Measurements from ENCODE around the gene PAXIP1. TPM values are rescaled to one million over a fixed set of nuclear protein-coding genes. Genes with fewer than 3 reads are reported as not detected.
"Not testable (repeated sequence)": the region's sequence is repeated elsewhere in the genome, so short reads cannot be mapped to it uniquely, and the experiment has no call there.

The PAXIP1 gene
- total RNA-seq, 1 experiment from 2014 or later = 32.1 TPM

GRCh38 chr7:154929006-154929726 is 73.8 kb downstream of the PAXIP1 start:
- CTCF ChIA-PET = interaction anchor here (1.1 to 2.6 kb wide), 2 partner anchors 16 to 416 kb away, joined by 3 to 9 read pairs; no protein-coding TSS in a partner anchor
- peaks cover 16% of the 10 kb centered on the region for H3K27me3 ChIP-seq (replicated peaks; ENCODE audit: insufficient read depth, low read depth, low read length, poor library complexity)
- BruUV-seq (replicated peaks) = no TSS peak
- no peaks in the 10 kb centered on the region for H3K36me3 ChIP-seq (ENCODE audit: insufficient read depth, low read length, poor library complexity, severe bottlenecking)
- intact Hi-C loops (cut with micrococcal nuclease; ENCODE audit: unreplicated experiment) = loop anchor here (5.0 to 10.0 kb wide), 4 partner anchors 78 to 666 kb away; no protein-coding TSS in a partner anchor
- H3K4me1 ChIP-seq (ENCODE audit: insufficient read depth, low read length, poor library complexity, severe bottlenecking) = no peaks in the 10 kb centered on the region
- TF ChIP-seq CTCF (conservative IDR thresholded peaks at IDR 0.05; ENCODE audit: low read depth, low read length) (no peak), EZH2 (IDR thresholded peaks at IDR 0.05; ENCODE audit: borderline replicate concordance, low read depth, low read length, poor library complexity, severe bottlenecking) (no peak)
- peak; percentile 28 for DNase-seq (ENCODE audit: low spot score)
- peak overlapping the region; percentile 63 for H3K4me3 ChIP-seq (ENCODE audit: low read depth, low read length, poor library complexity, severe bottlenecking)
- POLR2A ChIA-PET (ENCODE audit: low non-redundant PET) = no interaction called here
- no peak overlapping the region for H3K27ac ChIP-seq (ENCODE audit: low read depth, low read length, poor library complexity, severe bottlenecking)
- peaks cover 5% of the 10 kb centered on the region for H3K9me3 ChIP-seq (ENCODE audit: low read depth, low read length, poor library complexity, severe bottlenecking)

GRCh38 chr7:154928136-154929005 is 74.6 kb downstream of the PAXIP1 start:
- intact Hi-C loops (cut with micrococcal nuclease; ENCODE audit: unreplicated experiment) = loop anchor here (5.0 to 10.0 kb wide), 4 partner anchors 79 to 666 kb away; no protein-coding TSS in a partner anchor
- peaks cover 5% of the 10 kb centered on the region for H3K9me3 ChIP-seq (ENCODE audit: low read depth, low read length, poor library complexity, severe bottlenecking)
- H3K27me3 ChIP-seq (replicated peaks; ENCODE audit: insufficient read depth, low read depth, low read length, poor library complexity) = peaks cover 24% of the 10 kb centered on the region
- TF ChIP-seq CTCF (conservative IDR thresholded peaks at IDR 0.05; ENCODE audit: low read depth, low read length) (no peak), EZH2 (IDR thresholded peaks at IDR 0.05; ENCODE audit: borderline replicate concordance, low read depth, low read length, poor library complexity, severe bottlenecking) (no peak)
- no peaks in the 10 kb centered on the region for H3K36me3 ChIP-seq (ENCODE audit: insufficient read depth, low read length, poor library complexity, severe bottlenecking)
- H3K4me1 ChIP-seq (ENCODE audit: insufficient read depth, low read length, poor library complexity, severe bottlenecking) = no peaks in the 10 kb centered on the region
- H3K27ac ChIP-seq (ENCODE audit: low read depth, low read length, poor library complexity, severe bottlenecking) = peak overlapping the region; percentile 44
- peak overlapping the region; percentile 63 for H3K4me3 ChIP-seq (ENCODE audit: low read depth, low read length, poor library complexity, severe bottlenecking)
- BruUV-seq (replicated peaks) = no TSS peak
- peak; percentile 94 for DNase-seq (ENCODE audit: low spot score)
- POLR2A ChIA-PET (ENCODE audit: low non-redundant PET) = no interaction called here
- CTCF ChIA-PET = interaction anchor here (0.7 to 2.6 kb wide), 5 partner anchors 15 to 670 kb away, joined by 3 to 11 read pairs (median 3); no protein-coding TSS in a partner anchor

GRCh38 chr7:154927624-154928125 is 75.2 kb downstream of the PAXIP1 start:
- POLR2A ChIA-PET (ENCODE audit: low non-redundant PET) = no interaction called here
- Histone ChIP-seq H3K9me3 (ENCODE audit: low read depth, low read length, poor library complexity, severe bottlenecking) (no peaks in the 10 kb centered on the region), H3K27ac (ENCODE audit: low read depth, low read length, poor library complexity, severe bottlenecking) (no peak overlapping the region), H3K36me3 (ENCODE audit: insufficient read depth, low read length, poor library complexity, severe bottlenecking) (no peaks in the 10 kb centered on the region), H3K27me3 (replicated peaks; ENCODE audit: insufficient read depth, low read depth, low read length, poor library complexity) (peaks cover 31% of the 10 kb centered on the region), H3K4me1 (ENCODE audit: insufficient read depth, low read length, poor library complexity, severe bottlenecking) (no peaks in the 10 kb centered on the region), H3K4me3 (ENCODE audit: low read depth, low read length, poor library complexity, severe bottlenecking) (peak overlapping the region; percentile 63)
- DNase-seq (ENCODE audit: low spot score) = peak; percentile 85
- CTCF ChIA-PET = interaction anchor here (0.6 to 2.6 kb wide), 7 partner anchors 14 to 671 kb away, joined by 3 to 11 read pairs (median 3); no protein-coding TSS in a partner anchor
- no TSS peak for BruUV-seq (replicated peaks)
- peak; percentile 77 for TF ChIP-seq CTCF (conservative IDR thresholded peaks at IDR 0.05; ENCODE audit: low read depth, low read length)
- TF ChIP-seq EZH2 (IDR thresholded peaks at IDR 0.05; ENCODE audit: borderline replicate concordance, low read depth, low read length, poor library complexity, severe bottlenecking) = no peak
- intact Hi-C loops (cut with micrococcal nuclease; ENCODE audit: unreplicated experiment) = loop anchor here (1.0 to 10.0 kb wide), 5 partner anchors 80 to 667 kb away; no protein-coding TSS in a partner anchor

GRCh38 chr7:154922472-154922871 is 80.5 kb downstream of the PAXIP1 start:
- H3K36me3 ChIP-seq (ENCODE audit: insufficient read depth, low read length, poor library complexity, severe bottlenecking); DNase-seq (ENCODE audit: low spot score); BruUV-seq (replicated peaks); CTCF ChIA-PET; H3K4me3 ChIP-seq (ENCODE audit: low read depth, low read length, poor library complexity, severe bottlenecking); H3K9me3 ChIP-seq (ENCODE audit: low read depth, low read length, poor library complexity, severe bottlenecking); POLR2A ChIA-PET (ENCODE audit: low non-redundant PET); H3K4me1 ChIP-seq (ENCODE audit: insufficient read depth, low read length, poor library complexity, severe bottlenecking); H3K27ac ChIP-seq (ENCODE audit: low read depth, low read length, poor library complexity, severe bottlenecking): not testable (repeated sequence)
- intact Hi-C loops (cut with micrococcal nuclease; ENCODE audit: unreplicated experiment) = loop anchor here (10.0 kb wide), 2 partner anchors 612 to 672 kb away; no protein-coding TSS in a partner anchor
- peaks cover 51% of the 10 kb centered on the region for H3K27me3 ChIP-seq (replicated peaks; ENCODE audit: insufficient read depth, low read depth, low read length, poor library complexity)
